HTERT RPE-1 (cell line): ENCODE results near the gene LUZP2.

Experiments
- in situ Hi-C: fragments of 300-500 bp; cut with MboI; formaldehyde crosslinking; loops from 4 replicates; pipeline ENCODE4 v1.14.3; 2020; ENCODE audit warnings: low sequenced_read_pairs

The LUZP2 gene

GRCh38 chr11:24628224-24628776, 131.4 kb downstream of the LUZP2 start:
- in situ Hi-C loops: no loop called here

- in situ Hi-C loops: no loop called here
Measured at GRCh38 chr11:24634606-24635160, 137.8 kb downstream of the LUZP2 start.

- in situ Hi-C loops: no loop called here
Measured at GRCh38 chr11:24635588-24636290, 138.9 kb downstream of the LUZP2 start.

GRCh38 chr11:24636291-24636629, 139.4 kb downstream of the LUZP2 start:
- in situ Hi-C loops: no loop called here

- in situ Hi-C loops: no loop called here
Measured at GRCh38 chr11:24637520-24637919, 140.7 kb downstream of the LUZP2 start.

GRCh38 chr11:24642648-24643047, 145.8 kb downstream of the LUZP2 start:
- in situ Hi-C loops: no loop called here

- in situ Hi-C loops: no loop called here
Measured at GRCh38 chr11:24645563-24645962, 148.7 kb downstream of the LUZP2 start.

GRCh38 chr11:24651873-24652272, 155.0 kb downstream of the LUZP2 start:
- in situ Hi-C loops: no loop called here

GRCh38 chr11:24653901-24654300, 157.0 kb downstream of the LUZP2 start:
- in situ Hi-C loops: no loop called here

GRCh38 chr11:24661331-24661730, 164.5 kb downstream of the LUZP2 start:
- in situ Hi-C loops: no loop called here

- in situ Hi-C loops: no loop called here
Measured at GRCh38 chr11:24664399-24664798, 167.5 kb downstream of the LUZP2 start.

GRCh38 chr11:24667353-24667968, 170.6 kb downstream of the LUZP2 start:
- in situ Hi-C loops: no loop called here

GRCh38 chr11:24678703-24679348, 182.0 kb downstream of the LUZP2 start:
- in situ Hi-C loops: no loop called here

- in situ Hi-C loops: no loop called here
Measured at GRCh38 chr11:24679821-24680351, 183.0 kb downstream of the LUZP2 start.

GRCh38 chr11:24683583-24683982, 186.7 kb downstream of the LUZP2 start:
- in situ Hi-C loops: no loop called here

GRCh38 chr11:24685821-24686220, 189.0 kb downstream of the LUZP2 start:
- in situ Hi-C loops: no loop called here

- in situ Hi-C loops: no loop called here
Measured at GRCh38 chr11:24687531-24688147, 190.8 kb downstream of the LUZP2 start.

- in situ Hi-C loops: no loop called here
Measured at GRCh38 chr11:24688981-24689380, 192.1 kb downstream of the LUZP2 start.

- in situ Hi-C loops: no loop called here
Measured at GRCh38 chr11:24697522-24698111, 200.8 kb downstream of the LUZP2 start.

GRCh38 chr11:24704716-24705115, 207.9 kb downstream of the LUZP2 start:
- in situ Hi-C loops: no loop called here

- in situ Hi-C loops: no loop called here
Measured at GRCh38 chr11:24705474-24705873, 208.6 kb downstream of the LUZP2 start.
